ENCODE results near the gene GULP1.

GRCh38 chr2:188320861-188321260 is 29.2 kb downstream of the GULP1 start:
- TF ChIP-seq CTCF (IDR thresholded peaks at IDR 0.05) (no peak), POLR2A (IDR thresholded peaks at IDR 0.05) (no peak)

Measured in testis (tissue), 2 donors.